Keratinocyte (primary cell): ENCODE results near the gene SEL1L2.

Source experiments
- EZH2 ChIP-seq: IDR thresholded peaks from one replicate; pipeline ENCODE4 v1.6.1; 2012; ENCODE audit warnings: inconsistent platforms, mild to moderate bottlenecking, low read length, moderate library complexity
- TF ChIP-seq, protein P1 (sequence below), 3 experiments: IDR thresholded peaks in 1 of 3; conservative IDR thresholded peaks in 1 of 3; optimal IDR thresholded peaks in 1 of 3; 2 replicates in 2 of 3; 3 replicates in 1 of 3; pipeline versions ENCODE3 to v1.5.1; 2011; ENCODE audit warnings: low read length in 3 of 3, mild to moderate bottlenecking in 3 of 3, moderate library complexity in 2 of 3, control low read depth in 1 of 3, inconsistent platforms in 1 of 3; ENCODE audit not compliant: insufficient read depth in 2 of 3; ENCODE audit errors: extremely low read depth in 1 of 3

DNA sequence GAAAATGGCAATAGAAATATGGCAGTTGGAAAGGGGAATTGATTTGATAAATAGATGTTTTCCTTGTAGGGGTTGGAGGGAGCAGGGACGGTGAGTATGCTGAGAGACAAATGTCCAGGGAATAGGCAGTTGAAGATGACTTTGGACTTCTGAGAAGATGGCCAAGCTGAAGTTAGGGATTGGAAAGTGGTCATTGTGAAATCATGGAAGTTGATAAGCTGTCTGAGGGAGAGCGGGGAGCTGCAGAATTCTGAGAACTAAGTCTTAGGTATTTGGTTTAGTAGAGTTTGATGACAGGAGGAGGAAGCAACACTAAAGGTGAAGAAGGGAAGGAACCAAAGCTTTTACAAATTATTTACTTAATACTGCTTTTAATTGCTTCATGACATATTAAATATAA lies 190.4 kb downstream of the SEL1L2 start:
- TF ChIP-seq, protein P1, sequence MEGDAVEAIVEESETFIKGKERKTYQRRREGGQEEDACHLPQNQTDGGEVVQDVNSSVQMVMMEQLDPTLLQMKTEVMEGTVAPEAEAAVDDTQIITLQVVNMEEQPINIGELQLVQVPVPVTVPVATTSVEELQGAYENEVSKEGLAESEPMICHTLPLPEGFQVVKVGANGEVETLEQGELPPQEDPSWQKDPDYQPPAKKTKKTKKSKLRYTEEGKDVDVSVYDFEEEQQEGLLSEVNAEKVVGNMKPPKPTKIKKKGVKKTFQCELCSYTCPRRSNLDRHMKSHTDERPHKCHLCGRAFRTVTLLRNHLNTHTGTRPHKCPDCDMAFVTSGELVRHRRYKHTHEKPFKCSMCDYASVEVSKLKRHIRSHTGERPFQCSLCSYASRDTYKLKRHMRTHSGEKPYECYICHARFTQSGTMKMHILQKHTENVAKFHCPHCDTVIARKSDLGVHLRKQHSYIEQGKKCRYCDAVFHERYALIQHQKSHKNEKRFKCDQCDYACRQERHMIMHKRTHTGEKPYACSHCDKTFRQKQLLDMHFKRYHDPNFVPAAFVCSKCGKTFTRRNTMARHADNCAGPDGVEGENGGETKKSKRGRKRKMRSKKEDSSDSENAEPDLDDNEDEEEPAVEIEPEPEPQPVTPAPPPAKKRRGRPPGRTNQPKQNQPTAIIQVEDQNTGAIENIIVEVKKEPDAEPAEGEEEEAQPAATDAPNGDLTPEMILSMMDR (optimal IDR thresholded peaks at IDR 0.05 in 1 of 3, IDR thresholded peaks at IDR 0.05 in 1 of 3, conservative IDR thresholded peaks at IDR 0.05 in 1 of 3; ENCODE audit: extremely low read depth in 1 of 3, insufficient read depth in 2 of 3, low read length in 3 of 3) = no peak
- TF ChIP-seq EZH2 = no peak
